ENCODE results near the gene COQ2. TPM values are rescaled to one million over a fixed set of nuclear protein-coding genes. Genes with fewer than 3 reads are reported as not detected.
"Not testable (repeated sequence)": the region's sequence is repeated elsewhere in the genome, so short reads cannot be mapped to it uniquely, and the experiment has no call there.

COQ2 gene
- 17.1 and 24.8 TPM in 2 replicates for total RNA-seq

DNA sequence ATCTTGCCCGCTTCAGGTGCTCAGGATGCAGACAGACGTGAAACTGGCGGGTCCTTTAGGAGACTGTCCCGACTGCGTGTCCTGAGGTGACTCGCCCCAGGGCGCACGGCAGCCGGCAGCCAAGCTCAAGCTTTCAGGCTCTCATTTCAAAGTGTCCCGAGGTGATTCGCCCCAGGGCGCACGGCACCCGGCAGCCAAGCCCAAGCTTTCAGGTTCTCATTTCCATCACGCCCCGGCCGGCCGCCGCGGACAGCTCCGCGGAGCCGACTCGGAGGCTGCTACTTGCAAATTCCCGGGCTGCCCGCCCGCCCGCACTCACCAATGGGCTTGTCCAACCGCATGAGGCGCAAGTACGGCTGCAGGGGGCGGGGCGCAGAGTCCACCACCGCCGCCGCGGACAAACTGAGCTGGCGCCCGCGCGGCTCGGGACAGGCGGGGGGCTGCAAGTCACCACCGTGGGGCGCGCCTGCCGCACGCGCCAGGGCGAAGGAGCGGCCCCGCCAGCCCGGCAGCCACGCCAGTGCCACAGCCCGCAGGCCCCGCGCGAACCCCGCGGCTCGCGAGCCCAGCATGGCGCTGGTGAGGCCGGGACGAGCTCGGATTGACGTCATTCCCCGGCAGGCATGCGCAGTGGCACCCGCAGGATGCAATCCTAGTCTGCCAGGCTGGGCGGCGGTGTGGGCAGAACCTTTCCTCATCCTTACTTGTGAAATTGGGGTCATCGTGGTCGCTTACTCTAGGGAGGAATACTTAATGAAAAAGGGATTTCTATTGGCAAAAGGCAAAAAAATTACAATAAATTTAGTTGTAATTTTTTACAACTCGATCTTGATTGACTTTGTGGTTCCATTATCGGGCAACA, at the start of gene COQ2:
Gene COQ2 (minus strand): TSS at position 606 of the 862 bp plus-strand sequence. CDS start 34 bp downstream, at position 572.
- DNase-seq (ENCODE audit: low read depth) = peak; percentile 87

- no peak for DNase-seq (ENCODE audit: low read depth)
Measured at GRCh38 chr4:83331956-83332355, 47.4 kb upstream of the COQ2 start.

- DNase-seq (ENCODE audit: low read depth) = no peak
Measured at GRCh38 chr4:83329521-83330110, 45.0 kb upstream of the COQ2 start.

DNA sequence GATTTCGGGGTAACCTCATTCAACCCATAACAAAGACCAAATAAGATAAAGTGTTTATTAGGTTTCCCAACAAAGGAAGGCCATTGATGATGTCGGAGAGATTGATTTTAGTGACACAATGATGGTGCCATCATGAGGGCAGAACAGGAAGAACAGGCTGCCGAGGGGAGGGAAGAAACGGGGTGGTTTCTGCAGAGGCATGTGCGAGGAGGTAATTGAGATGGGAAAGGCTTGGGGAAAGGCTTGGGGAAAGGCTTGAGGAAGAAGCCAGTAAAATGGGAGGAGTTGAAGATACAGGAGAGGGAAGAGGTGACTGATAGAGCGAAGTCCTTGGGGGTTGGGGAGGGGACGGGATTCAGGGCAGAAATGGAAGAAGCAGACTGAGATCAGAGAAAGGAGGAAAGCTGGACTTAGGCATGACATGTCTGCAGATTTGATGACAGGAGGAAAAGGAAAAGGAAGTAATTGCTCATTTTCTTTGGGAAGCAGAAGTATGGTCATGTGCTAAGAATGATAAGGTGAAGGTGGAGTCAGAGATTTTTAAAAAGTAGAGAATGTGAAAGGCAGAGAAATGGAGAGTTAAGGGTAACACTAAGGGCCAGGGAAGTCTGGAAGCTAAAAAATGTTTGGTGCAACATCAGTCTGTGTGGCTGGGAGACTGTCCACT, 44.1 kb upstream of the COQ2 start:
- no peak for DNase-seq (ENCODE audit: low read depth)

DNA sequence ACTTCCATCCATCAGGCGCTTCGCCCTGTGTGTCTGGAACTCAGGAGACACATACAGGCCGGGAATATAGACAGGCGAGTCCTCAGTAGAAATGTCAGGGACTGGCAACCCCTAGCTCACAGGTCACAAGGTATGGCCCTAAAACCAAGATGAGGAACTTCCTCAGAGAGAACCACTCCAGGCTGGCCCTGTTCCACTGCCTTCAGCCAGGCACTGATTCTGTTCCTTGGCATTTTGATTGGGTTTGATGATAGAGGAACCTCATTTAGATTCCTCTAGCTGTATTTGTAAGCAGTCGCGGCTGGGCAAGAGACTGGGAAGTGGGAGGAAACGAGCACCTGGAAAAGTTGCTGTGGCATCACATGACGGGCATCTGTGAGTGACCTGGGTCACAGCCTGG, 41.9 kb upstream of the COQ2 start:
- no peak for DNase-seq (ENCODE audit: low read depth)

DNA sequence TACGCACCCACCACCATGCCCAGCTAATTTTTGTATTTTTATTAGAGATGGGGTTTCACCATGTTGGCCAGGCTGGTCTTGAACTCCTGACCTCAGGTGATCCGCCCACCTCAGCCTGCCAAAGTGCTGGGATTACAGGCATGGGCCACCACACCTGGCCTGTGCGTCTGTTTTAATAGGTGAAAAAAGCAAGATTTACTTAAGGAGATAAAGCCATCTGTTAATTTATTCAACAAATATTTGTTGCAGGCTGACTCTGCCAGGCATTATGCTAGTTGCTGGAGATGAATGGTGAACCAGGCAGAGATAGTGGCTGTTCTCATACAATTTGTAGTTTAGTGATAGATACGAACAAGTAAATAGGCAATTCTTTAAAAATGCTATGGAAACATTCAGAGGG, 40.7 kb upstream of the COQ2 start:
- not testable (repeated sequence) for DNase-seq (ENCODE audit: low read depth)

- DNase-seq (ENCODE audit: low read depth) = no peak
Measured at GRCh38 chr4:83323136-83323535, 38.5 kb upstream of the COQ2 start.

GRCh38 chr4:83320548-83320947, 36.0 kb upstream of the COQ2 start:
- DNase-seq (ENCODE audit: low read depth) = peak; percentile 35

DNA sequence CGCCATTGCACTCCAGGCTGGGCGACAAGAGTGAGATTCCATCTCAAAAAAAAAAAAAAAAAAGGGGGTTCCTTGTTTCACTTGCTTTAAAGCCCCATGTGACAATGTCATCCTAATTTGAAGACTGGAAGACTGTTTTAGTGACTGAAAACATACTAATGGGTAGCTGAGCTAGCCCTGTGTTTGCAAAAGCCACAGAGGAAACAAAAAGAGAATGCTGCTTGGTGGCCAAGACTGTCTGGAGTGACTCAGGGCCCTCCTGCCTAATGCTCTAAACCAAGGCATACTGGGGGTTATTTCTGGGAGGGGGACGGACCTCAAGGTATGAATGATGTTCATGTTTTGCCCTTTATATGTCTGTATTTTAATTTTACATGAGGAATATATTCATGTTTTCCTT, 34.1 kb upstream of the COQ2 start:
- no peak for DNase-seq (ENCODE audit: low read depth)

DNA sequence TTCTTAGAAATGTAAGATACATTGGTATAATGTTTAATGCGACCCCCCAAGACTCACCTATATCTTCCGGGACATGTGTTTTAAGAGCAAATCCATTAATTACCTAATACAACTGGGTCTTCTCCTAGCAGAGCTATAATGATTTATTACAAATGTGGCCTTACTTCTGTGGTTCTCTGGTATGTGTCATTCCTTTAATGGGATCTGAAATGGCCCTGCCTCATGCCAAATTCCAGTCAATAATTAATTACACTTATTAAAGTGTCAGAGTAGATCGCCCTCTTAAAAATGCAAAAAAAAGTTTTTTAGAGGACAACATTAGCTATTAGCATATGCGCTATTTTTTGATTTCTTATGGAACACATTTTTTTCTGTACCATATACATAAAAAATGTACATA, 33.1 kb upstream of the COQ2 start:
- peak; percentile 61 for DNase-seq (ENCODE audit: low read depth)

DNA sequence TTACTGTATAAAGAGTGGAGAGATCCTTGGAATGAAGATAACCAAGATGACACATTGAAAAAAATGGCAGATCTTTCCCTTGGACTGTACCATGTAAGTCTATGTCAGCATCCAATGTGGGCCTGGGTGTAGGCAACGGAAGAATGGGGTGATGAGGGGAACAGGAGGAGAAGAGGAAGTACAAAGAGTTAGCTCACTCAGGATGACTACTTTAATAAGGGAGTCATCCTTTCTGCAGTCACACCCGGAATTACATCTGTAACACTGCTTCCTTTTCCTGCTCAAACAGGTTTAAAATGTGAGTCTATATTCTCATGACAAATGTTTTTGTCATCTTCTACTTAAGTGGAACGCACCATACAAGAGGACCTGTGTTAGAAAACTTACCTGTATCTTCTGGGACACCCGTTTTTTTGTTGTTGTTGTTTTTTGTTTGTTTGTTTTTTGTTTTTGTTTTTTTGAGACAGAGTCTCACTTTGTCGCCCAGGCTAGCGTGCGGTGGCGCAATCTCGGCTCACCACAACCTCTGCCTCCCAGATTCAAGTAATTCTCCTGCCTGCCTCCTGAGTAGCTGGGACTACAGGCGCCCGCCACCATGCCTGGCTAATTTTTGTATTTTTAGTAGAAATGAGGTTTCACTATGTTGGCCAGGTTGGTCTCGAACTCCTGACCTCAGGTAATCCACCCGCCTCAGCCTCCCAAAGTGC, 32.0 kb upstream of the COQ2 start:
- peak; percentile 17 for DNase-seq (ENCODE audit: low read depth)

DNA sequence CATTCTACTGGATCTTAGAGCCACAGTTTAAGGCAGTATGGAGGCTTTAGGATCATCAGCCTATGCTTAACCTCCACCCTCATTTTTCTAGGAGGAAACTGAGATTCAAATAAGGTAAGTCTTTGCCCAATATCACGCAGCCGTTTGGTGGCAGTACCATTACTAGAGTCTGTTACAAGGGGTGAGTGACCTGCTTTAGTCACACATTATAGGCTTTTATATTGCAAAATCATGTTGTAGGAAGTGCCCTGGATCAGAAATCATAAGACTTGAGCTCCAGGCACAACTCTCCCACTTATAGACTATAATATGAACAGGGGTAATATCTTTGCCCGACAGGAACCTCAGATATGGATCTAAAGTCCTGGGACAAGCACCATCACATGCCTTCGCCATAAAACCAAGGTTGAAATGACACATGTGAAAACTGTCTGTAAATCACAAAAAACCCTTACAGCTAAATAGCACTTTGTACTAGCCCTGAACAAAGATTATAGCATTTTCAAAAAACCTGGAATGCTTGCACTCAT, 30.8 kb upstream of the COQ2 start:
- DNase-seq (ENCODE audit: low read depth) = no peak

GRCh38 chr4:83308672-83309071, 24.1 kb upstream of the COQ2 start:
- no peak for DNase-seq (ENCODE audit: low read depth)

DNA sequence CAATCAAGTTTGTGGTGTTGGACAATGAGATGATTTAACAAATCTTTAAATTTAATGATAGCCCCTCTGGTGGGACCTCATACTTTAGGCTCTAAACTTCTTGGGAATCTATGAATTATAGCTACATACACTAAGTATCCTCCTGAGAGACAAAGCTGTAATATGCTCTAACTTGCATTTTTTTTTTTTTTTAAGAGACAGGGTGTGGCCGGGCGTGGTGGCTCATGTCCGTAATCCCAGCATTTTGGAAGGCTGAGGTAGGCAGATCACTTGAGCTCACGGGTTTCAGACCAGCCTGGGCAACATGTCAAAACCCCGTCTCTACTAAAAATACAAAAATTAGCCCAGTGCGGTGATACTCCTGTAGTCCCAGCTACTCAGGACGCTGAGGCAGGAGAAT, 23.3 kb upstream of the COQ2 start:
- DNase-seq (ENCODE audit: low read depth) = no peak

DNA sequence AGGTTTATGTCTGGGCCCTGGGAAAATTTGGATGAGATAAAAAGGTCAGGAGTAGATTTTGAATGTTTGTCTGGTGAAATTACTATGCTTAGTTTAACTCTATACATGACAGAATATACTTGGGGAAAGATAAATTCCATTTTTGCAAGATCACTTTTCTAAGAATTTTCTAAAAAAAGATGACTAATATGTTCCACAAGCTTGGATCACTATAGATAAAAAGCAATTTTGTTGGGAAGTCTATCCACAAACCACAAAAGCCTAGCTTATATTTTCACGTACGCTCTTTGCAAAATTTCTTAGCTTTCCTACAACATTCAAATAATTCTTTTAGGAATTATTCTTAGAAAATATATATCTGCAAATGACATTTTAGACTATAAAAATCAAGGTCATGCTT, 20.6 kb upstream of the COQ2 start:
- DNase-seq (ENCODE audit: low read depth) = no peak

DNA sequence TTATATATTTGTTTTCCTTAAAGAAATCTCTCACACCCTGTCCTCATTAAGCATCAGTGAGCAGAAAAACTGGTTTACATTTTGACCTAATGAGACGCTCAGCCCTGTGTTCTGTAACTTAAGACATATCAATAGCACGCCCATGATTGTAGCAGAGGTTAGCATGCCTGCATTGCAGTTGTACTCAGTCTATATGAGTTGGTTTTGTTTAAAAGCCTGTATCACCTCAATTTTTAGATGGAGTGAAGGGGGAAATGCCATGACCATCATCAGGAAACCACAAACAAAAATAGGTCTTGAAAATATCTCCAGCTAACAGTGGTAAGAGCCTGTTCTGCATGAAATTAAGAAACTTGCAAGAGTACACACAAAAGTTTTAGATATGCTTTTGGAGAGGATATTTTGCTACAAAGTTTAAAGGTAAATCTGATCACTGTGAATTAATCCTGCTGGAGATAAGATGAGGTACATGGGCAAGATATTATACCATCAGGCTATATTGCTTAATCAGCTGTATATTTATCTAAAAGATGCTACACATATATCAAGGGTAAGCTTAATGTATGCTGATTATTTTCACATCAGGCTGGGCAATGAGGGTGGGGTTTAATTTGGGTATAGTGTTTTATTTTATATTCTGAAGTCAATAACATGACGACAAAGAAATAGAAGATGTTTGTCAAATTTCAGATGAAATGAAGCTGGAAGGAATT, 13.1 kb upstream of the COQ2 start:
- no peak for DNase-seq (ENCODE audit: low read depth)

DNA sequence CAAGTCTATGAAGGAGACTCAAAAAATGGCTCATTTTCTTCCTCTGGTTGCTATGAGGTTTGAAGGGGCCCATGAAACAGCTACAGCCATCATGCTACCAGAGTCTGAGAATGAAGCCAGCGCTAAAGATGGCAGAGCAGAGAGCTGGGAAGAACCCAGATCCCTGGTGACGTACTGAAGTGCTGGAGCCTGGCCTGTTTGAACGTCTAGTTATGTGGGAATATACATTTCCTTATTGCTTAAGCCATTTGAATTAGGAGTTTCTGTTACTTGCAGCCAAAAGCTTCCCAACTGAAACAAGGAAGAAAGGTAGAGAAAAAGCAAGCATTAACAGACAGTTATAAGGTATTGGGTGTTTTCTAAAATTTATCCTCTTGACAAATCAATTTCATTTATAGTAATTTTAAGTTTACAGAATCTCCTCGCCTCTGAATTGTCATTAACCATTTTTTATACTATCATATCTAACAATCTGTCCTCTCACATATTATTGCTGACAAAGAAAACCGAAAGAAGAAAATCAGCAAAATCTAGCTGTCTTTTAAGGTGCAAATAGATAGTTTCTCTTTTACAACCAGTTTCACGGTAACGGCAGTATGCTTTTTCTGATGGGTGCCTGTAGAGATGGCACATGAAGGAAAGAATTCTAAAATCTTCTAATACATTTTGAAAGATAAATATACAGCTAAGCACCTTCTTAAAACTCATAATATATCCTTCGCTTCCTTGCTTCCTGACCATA, 8.9 kb upstream of the COQ2 start:
- DNase-seq (ENCODE audit: low read depth) = no peak

DNA sequence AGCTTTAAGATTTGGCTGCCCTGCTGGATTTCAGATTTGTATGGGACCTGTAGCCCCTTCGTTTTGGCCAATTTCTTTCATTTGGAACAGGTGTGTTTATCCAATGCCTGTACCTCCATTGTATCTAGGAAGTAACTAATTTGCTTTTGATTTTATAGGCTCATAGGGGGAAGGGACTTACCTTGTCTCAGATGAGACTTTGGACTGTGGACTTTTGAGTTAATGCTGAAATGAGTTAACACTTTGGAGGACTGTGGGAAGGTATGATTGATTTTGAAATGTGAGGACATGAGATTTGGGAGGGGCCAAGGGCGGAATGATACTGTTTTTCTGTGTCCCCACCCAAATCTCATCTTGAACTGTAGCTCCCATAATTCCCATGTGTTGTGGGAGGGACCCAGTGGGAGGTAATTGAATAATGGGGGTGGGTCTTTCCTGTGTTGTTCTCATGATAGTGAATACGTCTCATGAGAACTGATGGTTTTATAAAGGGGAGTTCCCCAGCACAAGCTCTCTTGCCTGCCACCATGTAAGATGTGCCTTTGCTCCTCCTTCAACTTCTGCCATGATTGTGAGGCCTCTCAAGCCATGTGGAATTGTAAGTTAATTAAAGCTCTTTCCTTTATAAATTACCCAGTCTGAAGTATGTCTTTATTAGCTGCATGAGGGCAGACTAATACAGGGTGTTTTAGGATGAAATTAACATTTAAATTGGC, 5.6 kb upstream of the COQ2 start:
- DNase-seq (ENCODE audit: low read depth) = not testable (repeated sequence)

DNA sequence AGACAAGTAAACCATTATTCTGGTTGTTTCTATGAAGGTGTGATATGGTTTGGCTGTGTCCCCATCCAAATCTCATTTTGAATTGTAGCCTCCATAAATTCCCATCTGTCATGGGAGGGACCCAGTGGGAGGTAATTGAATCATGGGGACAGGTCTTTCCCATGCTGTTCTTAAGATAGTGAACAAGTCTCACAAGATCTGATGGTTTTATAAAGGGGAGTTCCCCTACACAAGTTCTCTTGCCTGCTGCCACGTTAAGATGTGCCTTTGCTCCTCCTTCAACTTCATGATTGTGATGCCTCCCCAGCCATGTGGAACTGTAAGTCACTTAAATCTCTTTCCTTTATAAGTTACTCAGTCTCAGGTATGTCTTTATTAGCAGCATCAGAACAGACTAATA, 3.8 kb upstream of the COQ2 start:
- DNase-seq (ENCODE audit: low read depth) = not testable (repeated sequence)

DNA sequence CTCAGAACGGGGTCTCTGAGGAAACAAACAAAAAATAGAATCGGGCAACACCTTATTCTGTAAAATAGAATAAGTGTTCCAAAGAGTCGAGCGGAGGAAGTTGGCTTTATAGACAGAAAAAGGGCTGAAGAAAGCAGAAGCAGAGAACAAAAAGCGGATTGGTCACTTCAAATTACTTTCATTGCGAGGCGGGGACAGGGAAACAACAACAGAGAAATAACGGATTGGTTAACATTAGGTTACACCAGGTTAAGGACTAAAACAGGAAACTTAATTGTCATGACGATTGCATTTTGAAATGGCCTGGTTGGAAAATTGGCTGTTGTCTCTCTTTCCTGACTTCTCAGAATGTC, 433 bp upstream of the COQ2 start:
- peak; percentile 79 for DNase-seq (ENCODE audit: low read depth)
